Measurements from ENCODE around the gene AFF1.

DNA sequence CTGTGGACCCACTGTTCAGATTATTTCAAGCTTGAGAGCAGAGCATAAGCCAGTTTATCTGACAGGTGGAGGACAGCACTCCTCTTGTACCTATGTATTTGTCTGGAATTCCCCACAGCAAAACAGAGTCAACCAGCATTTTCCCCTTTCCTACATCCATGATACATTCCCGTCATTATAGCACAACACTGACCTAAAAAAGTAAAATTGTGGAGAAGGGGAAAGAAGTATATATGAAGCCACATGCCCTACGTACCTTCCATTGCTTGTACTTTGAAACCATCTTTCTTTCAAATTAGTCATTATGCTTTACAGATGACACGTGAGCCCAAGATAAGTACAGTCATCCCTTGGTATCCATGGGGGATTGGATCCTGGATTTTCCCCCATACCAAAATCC lies 212.3 kb downstream of the AFF1 start:
- no peak for TF ChIP-seq POLR2A (IDR thresholded peaks at IDR 0.05)
- TF ChIP-seq, protein P1, sequence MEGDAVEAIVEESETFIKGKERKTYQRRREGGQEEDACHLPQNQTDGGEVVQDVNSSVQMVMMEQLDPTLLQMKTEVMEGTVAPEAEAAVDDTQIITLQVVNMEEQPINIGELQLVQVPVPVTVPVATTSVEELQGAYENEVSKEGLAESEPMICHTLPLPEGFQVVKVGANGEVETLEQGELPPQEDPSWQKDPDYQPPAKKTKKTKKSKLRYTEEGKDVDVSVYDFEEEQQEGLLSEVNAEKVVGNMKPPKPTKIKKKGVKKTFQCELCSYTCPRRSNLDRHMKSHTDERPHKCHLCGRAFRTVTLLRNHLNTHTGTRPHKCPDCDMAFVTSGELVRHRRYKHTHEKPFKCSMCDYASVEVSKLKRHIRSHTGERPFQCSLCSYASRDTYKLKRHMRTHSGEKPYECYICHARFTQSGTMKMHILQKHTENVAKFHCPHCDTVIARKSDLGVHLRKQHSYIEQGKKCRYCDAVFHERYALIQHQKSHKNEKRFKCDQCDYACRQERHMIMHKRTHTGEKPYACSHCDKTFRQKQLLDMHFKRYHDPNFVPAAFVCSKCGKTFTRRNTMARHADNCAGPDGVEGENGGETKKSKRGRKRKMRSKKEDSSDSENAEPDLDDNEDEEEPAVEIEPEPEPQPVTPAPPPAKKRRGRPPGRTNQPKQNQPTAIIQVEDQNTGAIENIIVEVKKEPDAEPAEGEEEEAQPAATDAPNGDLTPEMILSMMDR (IDR thresholded peaks at IDR 0.05), result no peak
- no peak for TF ChIP-seq POLR2AphosphoS5 (IDR thresholded peaks at IDR 0.05)
